ENCODE results near the gene PUSL1. TPM values are rescaled to one million over a fixed set of nuclear protein-coding genes. Genes with fewer than 3 reads are reported as not detected.

Gene PUSL1
- total and polyA plus RNA-seq, 2 of the 13 experiments (the other 11 are each of a cell fraction or from before 2014, with no cell fraction given): 8.3 to 22.2 TPM

DNA sequence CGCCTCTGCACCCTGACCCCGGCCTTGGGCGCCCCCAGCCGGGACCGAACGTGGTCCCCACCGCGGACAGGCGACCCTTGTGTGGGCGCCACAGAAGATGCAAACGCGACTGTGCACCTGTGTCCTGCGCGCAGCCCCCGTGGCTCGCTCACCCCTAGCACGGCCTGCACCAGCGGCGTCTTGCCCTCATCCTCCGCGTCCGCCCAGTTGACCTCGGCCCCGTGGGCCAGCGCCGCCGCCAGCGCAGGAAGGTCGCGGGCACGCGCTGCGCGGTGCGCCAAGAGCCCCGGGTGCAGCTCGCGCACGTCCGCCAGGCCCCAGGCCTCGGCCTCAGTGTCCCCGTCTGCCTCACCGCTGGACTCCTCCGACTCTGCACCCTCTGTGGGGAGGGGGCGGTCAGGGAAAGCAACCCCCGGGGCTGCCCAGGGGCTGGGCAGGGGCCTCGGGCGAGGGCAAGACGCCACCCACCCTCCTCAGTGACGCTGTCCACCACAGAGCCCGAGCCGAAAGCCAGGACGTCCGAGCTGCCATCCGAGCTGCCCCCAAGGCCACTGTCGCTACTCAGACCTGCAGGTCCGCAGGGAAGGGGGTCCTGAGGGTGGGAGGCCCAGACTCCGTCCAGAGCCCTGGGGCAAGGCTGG lies 14.0 kb upstream of the PUSL1 start:
- H3K4me2 ChIP-seq (ENCODE audit: low read depth, low read length): no peak overlapping the region
- ChIA-PET CTCF (ENCODE audit: low intra/inter-chr PET ratio, low total read pairs) (no interaction called here), POLR2A (interaction anchor here (0.6 kb wide), 1 partner anchor 11 kb away, joined by 3 read pairs; no protein-coding TSS in a partner anchor)
- H3K4me1 ChIP-seq (ENCODE audit: insufficient read depth, low read length): no peaks in the 10 kb centered on the region
- in situ Hi-C loops (cut with HindIII; ENCODE audit: extremely low pct_ligation_motif_present, low pct_unique_long_range_greater_than_20kb): no loop called here
- H3K79me2 ChIP-seq (ENCODE audit: insufficient read depth, low read length): no peaks in the 10 kb centered on the region
- WGBS (ENCODE audit: low lambda C conversion rate): 98% methylated on average over 44 of the region's 58 CpGs
- no peak overlapping the region for H2AFZ ChIP-seq (ENCODE audit: low read length)
- H3K27ac ChIP-seq (ENCODE audit: extremely low read length, insufficient read depth, low read length): no peak overlapping the region
- H3K9ac ChIP-seq (ENCODE audit: insufficient read depth, low read depth, low read length): no peak overlapping the region
- H3K27me3 ChIP-seq (ENCODE audit: control insufficient read depth in 1 of 2, insufficient read depth in 2 of 2, low read length in 2 of 2): no peaks in the 10 kb centered on the region; a peak in 1 of 5 replicates
- DNase-seq (ENCODE audit: low spot score): no peak
- BruUV-seq (replicated peaks): no TSS peak
- no peaks in the 10 kb centered on the region; a peak in 1 of 5 replicates for H3K36me3 ChIP-seq (replicated peaks in 1 of 2; ENCODE audit: control insufficient read depth in 1 of 2, insufficient read depth in 2 of 2, low read length in 2 of 2)
- no peaks in the 10 kb centered on the region for H3K9me3 ChIP-seq (ENCODE audit: low read length)
- no peak for ATAC-seq
- intact Hi-C loops (cut with micrococcal nuclease; ENCODE audit: unreplicated experiment): loop anchor here (5.0 kb wide), 1 partner anchor 172 kb away; no protein-coding TSS in a partner anchor
- FAIRE-seq: no peak
- H3K4me3 ChIP-seq (replicated peaks in 1 of 3; ENCODE audit: insufficient read depth in 1 of 3, low read depth in 2 of 3, low read length in 3 of 3): no peak overlapping the region
- H4K20me1 ChIP-seq (ENCODE audit: insufficient read depth, low read length): no peaks in the 10 kb centered on the region
- TF ChIP-seq, protein P1, sequence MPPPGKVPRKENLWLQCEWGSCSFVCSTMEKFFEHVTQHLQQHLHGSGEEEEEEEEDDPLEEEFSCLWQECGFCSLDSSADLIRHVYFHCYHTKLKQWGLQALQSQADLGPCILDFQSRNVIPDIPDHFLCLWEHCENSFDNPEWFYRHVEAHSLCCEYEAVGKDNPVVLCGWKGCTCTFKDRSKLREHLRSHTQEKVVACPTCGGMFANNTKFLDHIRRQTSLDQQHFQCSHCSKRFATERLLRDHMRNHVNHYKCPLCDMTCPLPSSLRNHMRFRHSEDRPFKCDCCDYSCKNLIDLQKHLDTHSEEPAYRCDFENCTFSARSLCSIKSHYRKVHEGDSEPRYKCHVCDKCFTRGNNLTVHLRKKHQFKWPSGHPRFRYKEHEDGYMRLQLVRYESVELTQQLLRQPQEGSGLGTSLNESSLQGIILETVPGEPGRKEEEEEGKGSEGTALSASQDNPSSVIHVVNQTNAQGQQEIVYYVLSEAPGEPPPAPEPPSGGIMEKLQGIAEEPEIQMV (CRISPR knock-in tag; IDR thresholded peaks at IDR 0.05; ENCODE audit: low read depth): no peak
- TF ChIP-seq, protein P2, sequence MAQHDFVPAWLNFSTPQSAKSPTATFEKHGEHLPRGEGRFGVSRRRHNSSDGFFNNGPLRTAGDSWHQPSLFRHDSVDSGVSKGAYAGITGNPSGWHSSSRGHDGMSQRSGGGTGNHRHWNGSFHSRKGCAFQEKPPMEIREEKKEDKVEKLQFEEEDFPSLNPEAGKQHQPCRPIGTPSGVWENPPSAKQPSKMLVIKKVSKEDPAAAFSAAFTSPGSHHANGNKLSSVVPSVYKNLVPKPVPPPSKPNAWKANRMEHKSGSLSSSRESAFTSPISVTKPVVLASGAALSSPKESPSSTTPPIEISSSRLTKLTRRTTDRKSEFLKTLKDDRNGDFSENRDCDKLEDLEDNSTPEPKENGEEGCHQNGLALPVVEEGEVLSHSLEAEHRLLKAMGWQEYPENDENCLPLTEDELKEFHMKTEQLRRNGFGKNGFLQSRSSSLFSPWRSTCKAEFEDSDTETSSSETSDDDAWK (CRISPR knock-in tag; IDR thresholded peaks at IDR 0.05): no peak
- TF ChIP-seq RFX5 (IDR thresholded peaks at IDR 0.05; ENCODE audit: low read depth, low read length): no peak
- no peak for TF ChIP-seq THYN1 (CRISPR knock-in tag; IDR thresholded peaks at IDR 0.05; ENCODE audit: borderline replicate concordance, low read depth)
- TF ChIP-seq ZNF460 (CRISPR knock-in tag; IDR thresholded peaks at IDR 0.05; ENCODE audit: borderline replicate concordance): no peak
- TF ChIP-seq ZNF256 (CRISPR knock-in tag; conservative IDR thresholded peaks at IDR 0.05): no peak
- TF ChIP-seq, protein P3, sequence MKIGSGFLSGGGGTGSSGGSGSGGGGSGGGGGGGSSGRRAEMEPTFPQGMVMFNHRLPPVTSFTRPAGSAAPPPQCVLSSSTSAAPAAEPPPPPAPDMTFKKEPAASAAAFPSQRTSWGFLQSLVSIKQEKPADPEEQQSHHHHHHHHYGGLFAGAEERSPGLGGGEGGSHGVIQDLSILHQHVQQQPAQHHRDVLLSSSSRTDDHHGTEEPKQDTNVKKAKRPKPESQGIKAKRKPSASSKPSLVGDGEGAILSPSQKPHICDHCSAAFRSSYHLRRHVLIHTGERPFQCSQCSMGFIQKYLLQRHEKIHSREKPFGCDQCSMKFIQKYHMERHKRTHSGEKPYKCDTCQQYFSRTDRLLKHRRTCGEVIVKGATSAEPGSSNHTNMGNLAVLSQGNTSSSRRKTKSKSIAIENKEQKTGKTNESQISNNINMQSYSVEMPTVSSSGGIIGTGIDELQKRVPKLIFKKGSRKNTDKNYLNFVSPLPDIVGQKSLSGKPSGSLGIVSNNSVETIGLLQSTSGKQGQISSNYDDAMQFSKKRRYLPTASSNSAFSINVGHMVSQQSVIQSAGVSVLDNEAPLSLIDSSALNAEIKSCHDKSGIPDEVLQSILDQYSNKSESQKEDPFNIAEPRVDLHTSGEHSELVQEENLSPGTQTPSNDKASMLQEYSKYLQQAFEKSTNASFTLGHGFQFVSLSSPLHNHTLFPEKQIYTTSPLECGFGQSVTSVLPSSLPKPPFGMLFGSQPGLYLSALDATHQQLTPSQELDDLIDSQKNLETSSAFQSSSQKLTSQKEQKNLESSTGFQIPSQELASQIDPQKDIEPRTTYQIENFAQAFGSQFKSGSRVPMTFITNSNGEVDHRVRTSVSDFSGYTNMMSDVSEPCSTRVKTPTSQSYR (CRISPR knock-in tag; IDR thresholded peaks at IDR 0.05; ENCODE audit: borderline replicate concordance): no peak
- TF ChIP-seq, protein P4, sequence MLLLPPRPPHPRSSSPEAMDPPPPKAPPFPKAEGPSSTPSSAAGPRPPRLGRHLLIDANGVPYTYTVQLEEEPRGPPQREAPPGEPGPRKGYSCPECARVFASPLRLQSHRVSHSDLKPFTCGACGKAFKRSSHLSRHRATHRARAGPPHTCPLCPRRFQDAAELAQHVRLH (CRISPR knock-in tag; IDR thresholded peaks at IDR 0.05; ENCODE audit: borderline replicate concordance, low read depth): no peak
- TF ChIP-seq HMG20B (CRISPR knock-in tag; conservative IDR thresholded peaks at IDR 0.05): no peak
- TF ChIP-seq, protein P5, sequence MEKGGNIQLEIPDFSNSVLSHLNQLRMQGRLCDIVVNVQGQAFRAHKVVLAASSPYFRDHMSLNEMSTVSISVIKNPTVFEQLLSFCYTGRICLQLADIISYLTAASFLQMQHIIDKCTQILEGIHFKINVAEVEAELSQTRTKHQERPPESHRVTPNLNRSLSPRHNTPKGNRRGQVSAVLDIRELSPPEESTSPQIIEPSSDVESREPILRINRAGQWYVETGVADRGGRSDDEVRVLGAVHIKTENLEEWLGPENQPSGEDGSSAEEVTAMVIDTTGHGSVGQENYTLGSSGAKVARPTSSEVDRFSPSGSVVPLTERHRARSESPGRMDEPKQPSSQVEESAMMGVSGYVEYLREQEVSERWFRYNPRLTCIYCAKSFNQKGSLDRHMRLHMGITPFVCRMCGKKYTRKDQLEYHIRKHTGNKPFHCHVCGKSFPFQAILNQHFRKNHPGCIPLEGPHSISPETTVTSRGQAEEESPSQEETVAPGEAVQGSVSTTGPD (CRISPR knock-in tag; IDR thresholded peaks at IDR 0.05): no peak
- no peak for TF ChIP-seq RAD51 (IDR thresholded peaks at IDR 0.05; ENCODE audit: borderline replicate concordance)
- no peak for TF ChIP-seq SOX5 (CRISPR knock-in tag; IDR thresholded peaks at IDR 0.05; ENCODE audit: borderline replicate concordance)
- TF ChIP-seq SRF (IDR thresholded peaks at IDR 0.05; ENCODE audit: low read depth, low read length): no peak
- TF ChIP-seq, protein P6, sequence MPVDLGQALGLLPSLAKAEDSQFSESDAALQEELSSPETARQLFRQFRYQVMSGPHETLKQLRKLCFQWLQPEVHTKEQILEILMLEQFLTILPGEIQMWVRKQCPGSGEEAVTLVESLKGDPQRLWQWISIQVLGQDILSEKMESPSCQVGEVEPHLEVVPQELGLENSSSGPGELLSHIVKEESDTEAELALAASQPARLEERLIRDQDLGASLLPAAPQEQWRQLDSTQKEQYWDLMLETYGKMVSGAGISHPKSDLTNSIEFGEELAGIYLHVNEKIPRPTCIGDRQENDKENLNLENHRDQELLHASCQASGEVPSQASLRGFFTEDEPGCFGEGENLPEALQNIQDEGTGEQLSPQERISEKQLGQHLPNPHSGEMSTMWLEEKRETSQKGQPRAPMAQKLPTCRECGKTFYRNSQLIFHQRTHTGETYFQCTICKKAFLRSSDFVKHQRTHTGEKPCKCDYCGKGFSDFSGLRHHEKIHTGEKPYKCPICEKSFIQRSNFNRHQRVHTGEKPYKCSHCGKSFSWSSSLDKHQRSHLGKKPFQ (CRISPR knock-in tag; IDR thresholded peaks at IDR 0.05; ENCODE audit: insufficient replicate concordance): no peak

Data from HepG2 (cell line).